HepG2 (cell line): ENCODE measurements around the gene NINJ2.

Source experiments
- POLR2A ChIP-seq, 2 experiments: IDR thresholded peaks; 2 replicates each; pipeline ENCODE4 v1.6.1; 2011; ENCODE audit warnings: low read depth in 2 of 2, low read length in 2 of 2, mild to moderate bottlenecking in 1 of 2, moderate library complexity in 1 of 2; ENCODE audit not compliant: insufficient read depth in 1 of 2
- TF ChIP-seq, protein P1 (sequence below): sonication (generic); formaldehyde crosslinking; IDR thresholded peaks from 2 replicates; pipeline ENCODE4 v1.5.0; 2020; ENCODE audit warnings: missing genetic modification reagents

DNA sequence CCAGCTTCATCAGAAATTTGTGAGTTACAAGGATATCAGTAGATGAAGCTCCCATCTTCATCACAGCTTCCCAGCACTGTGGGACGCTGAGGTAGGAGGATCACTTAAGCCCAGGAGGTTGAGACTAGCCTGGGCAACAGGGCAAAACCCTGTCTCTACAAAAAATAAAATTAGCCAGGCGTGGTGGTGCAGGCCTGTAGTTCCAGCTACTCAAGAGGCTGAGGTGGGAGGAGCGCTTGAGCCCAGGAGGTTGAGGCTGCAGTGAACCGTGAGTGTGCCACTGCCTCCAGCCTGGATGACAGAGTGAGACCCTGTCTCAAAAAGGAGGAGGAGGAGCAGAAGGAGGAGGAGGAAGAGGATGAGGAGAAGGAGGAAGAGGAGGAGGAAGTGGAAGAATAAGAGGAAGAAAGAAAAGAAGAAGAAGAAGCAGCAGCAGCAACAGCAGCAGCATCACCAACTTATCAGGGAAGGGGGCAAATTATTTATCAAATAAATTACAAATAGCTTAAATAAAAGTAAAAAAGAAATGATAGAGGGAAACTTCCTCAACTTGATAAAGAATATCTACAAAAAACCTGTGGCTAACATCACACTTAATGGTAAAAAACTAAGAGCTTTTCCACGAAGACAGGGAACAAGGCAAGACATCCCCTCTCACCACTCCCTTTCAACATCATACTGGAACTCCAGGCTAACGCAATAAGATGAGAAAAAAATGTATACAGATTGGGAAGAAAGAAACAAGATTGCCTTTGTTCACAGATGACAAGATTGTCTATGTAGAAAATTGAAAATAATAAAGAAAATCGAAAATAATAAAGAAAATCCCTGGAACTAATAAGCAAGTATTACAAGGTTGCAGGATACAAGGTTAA is 69.6 kb downstream of the NINJ2 start:
- no peak for TF ChIP-seq POLR2A (IDR thresholded peaks at IDR 0.05; ENCODE audit: insufficient read depth in 1 of 2, low read depth in 2 of 2, low read length in 2 of 2)
- TF ChIP-seq, protein P1, sequence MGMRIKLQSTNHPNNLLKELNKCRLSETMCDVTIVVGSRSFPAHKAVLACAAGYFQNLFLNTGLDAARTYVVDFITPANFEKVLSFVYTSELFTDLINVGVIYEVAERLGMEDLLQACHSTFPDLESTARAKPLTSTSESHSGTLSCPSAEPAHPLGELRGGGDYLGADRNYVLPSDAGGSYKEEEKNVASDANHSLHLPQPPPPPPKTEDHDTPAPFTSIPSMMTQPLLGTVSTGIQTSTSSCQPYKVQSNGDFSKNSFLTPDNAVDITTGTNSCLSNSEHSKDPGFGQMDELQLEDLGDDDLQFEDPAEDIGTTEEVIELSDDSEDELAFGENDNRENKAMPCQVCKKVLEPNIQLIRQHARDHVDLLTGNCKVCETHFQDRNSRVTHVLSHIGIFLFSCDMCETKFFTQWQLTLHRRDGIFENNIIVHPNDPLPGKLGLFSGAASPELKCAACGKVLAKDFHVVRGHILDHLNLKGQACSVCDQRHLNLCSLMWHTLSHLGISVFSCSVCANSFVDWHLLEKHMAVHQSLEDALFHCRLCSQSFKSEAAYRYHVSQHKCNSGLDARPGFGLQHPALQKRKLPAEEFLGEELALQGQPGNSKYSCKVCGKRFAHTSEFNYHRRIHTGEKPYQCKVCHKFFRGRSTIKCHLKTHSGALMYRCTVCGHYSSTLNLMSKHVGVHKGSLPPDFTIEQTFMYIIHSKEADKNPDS (CRISPR knock-in tag) = no peak
